ENCODE measurements around the gene GNPTG.
A peak's percentile ranks its signal among the peaks of the same experiment; 100 is the strongest.

Gene GNPTG

DNA sequence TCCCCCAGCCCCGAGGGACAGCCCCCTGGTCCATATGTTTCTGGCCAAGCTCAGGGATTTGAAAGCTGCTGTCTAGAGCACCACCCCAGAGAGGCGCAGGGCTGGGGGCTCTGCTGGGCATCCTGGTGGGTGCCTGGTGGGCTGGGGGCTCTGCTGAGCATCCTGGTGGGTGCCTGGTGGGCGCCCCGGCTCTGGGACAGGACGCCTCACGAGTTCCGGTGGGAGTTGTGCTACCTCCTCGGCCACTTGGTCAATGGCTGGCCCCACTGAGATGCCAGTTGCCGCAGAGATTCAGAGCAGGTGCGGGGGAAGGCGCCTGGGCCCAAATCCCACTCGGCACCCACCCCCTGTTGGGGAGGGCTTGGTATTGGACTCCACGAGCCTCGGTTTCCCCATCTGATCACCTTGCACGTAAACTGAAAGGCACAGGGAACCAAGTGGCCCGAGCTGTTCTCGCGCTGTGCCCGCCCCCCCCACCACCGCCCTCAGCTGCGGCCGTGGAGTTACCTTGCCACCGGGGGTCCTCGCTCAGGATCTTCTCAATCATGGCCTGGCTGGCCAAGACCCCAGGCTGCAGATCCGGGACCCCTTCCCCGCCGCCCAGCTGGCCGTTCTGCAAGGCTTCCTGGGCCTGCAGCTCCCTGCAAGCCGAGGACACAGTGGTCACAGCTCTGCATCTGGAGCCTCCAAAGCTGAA lies 49.5 kb downstream of the GNPTG start:
- DNase-seq = no peak

GRCh38 chr16:1401758-1402154 lies 50.0 kb downstream of the GNPTG start:
- no peak for DNase-seq

- no peak for DNase-seq
Measured at GRCh38 chr16:1403036-1403435, 51.3 kb downstream of the GNPTG start.

GRCh38 chr16:1403733-1404132 lies 52.0 kb downstream of the GNPTG start:
- no peak for DNase-seq

GRCh38 chr16:1407753-1408152 lies 56.0 kb downstream of the GNPTG start:
- DNase-seq = no peak

- DNase-seq = peak; percentile 98
Measured at GRCh38 chr16:1408171-1408837, 56.6 kb downstream of the GNPTG start.

- DNase-seq = no peak
Measured at GRCh38 chr16:1412847-1413246, 61.1 kb downstream of the GNPTG start.
